Astrocyte (in vitro differentiated cells and primary cell): Measurements from ENCODE around the gene RABGAP1L. TPM values are rescaled to one million over a fixed set of nuclear protein-coding genes. Genes with fewer than 3 reads are reported as not detected.

Experiments used
- DNase-seq: peaks from one replicate; pipeline ENCODE4 v3.0.0-alpha.2; 2010; ENCODE audit warnings: low read depth
- FAIRE-seq: peaks from 2 replicates; lab custom pipeline; 2011; peaks lifted over from hg19 to GRCh38; lab: Jason Lieb, UNC
- H2AFZ ChIP-seq: 2 replicates; pipeline ENCODE4 v1.6.0; 2012; ENCODE audit warnings: low read depth, low read length, inconsistent platforms
- H3K27ac ChIP-seq: 2 replicates; pipeline ENCODE4 v1.5.1; 2011; ENCODE audit warnings: low read depth, low read length, inconsistent platforms
- H3K27me3 ChIP-seq: 2 replicates; pipeline ENCODE4 v1.6.0; 2011; ENCODE audit warnings: low read length, inconsistent platforms; ENCODE audit not compliant: insufficient read depth
- H3K36me3 ChIP-seq: 2 replicates; pipeline ENCODE4 v1.5.1; 2011; ENCODE audit warnings: low read length, inconsistent platforms; ENCODE audit not compliant: insufficient read depth
- H3K4me1 ChIP-seq: 2 replicates; pipeline ENCODE4 v1.5.1; 2011; ENCODE audit warnings: low read length, inconsistent platforms; ENCODE audit not compliant: insufficient read depth
- H3K4me2 ChIP-seq: 2 replicates; pipeline ENCODE4 v1.6.0; 2012; ENCODE audit warnings: low read length, inconsistent platforms
- H3K4me3 ChIP-seq: 2 replicates; pipeline ENCODE4 v1.5.1; 2011; ENCODE audit warnings: low read depth, mild to moderate bottlenecking, low read length, inconsistent platforms; ENCODE audit not compliant: insufficient read depth
- H3K79me2 ChIP-seq: 2 replicates; pipeline ENCODE4 v1.6.0; 2012; ENCODE audit warnings: mild to moderate bottlenecking, low read length, inconsistent platforms; ENCODE audit not compliant: insufficient read depth
- H3K9ac ChIP-seq: 2 replicates; pipeline ENCODE4 v1.6.0; 2012; ENCODE audit warnings: mild to moderate bottlenecking, low read length, inconsistent platforms
- H3K9me3 ChIP-seq: 2 replicates; pipeline ENCODE4 v1.5.1; 2012; ENCODE audit warnings: low read depth, mild to moderate bottlenecking, low read length, inconsistent platforms; ENCODE audit not compliant: insufficient read depth
- H4K20me1 ChIP-seq: 2 replicates; pipeline ENCODE4 v1.6.0; 2012; ENCODE audit warnings: low read length, inconsistent platforms; ENCODE audit not compliant: insufficient read depth
- H3K27ac Mint-ChIP-seq: one replicate; pipeline ENCODE4 v1.8.0; 2021; ENCODE audit warnings: mild to moderate bottlenecking, mixed read lengths; ENCODE audit not compliant: unreplicated experiment
- H3K27me3 Mint-ChIP-seq: one replicate; pipeline ENCODE4 v1.8.0; 2021; ENCODE audit warnings: low read depth, mixed read lengths; ENCODE audit not compliant: unreplicated experiment
- H3K36me3 Mint-ChIP-seq: one replicate; pipeline ENCODE4 v1.8.0; 2021; ENCODE audit warnings: low read depth, mixed read lengths; ENCODE audit not compliant: unreplicated experiment
- H3K4me1 Mint-ChIP-seq: one replicate; pipeline ENCODE4 v1.8.0; 2021; ENCODE audit warnings: low read depth, mixed read lengths; ENCODE audit not compliant: unreplicated experiment
- H3K4me3 Mint-ChIP-seq: one replicate; pipeline ENCODE4 v1.8.0; 2021; ENCODE audit warnings: mild to moderate bottlenecking, moderate library complexity, mixed read lengths; ENCODE audit not compliant: unreplicated experiment
- H3K9me3 Mint-ChIP-seq: one replicate; pipeline ENCODE4 v1.8.0; 2021; ENCODE audit warnings: mild to moderate bottlenecking, mixed read lengths; ENCODE audit not compliant: unreplicated experiment
- CTCF ChIP-seq: IDR thresholded peaks from 2 replicates; pipeline ENCODE4 v1.5.1; 2011; ENCODE audit warnings: low read depth, mild to moderate bottlenecking, inconsistent platforms, low read length, moderate library complexity; ENCODE audit not compliant: insufficient read depth
- EZH2 ChIP-seq: IDR thresholded peaks from 2 replicates; pipeline ENCODE4 v1.6.1; 2012; ENCODE audit warnings: mild to moderate bottlenecking, low read length, inconsistent platforms; ENCODE audit not compliant: insufficient read depth
- total RNA-seq: library from RNA; stranded (reverse); gene quantifications from 2 replicates; pipeline ENCODE4 v1.2.1, GENCODE V29; 2021

Gene RABGAP1L
- total RNA-seq, 1 donor from 2014 or later, result 40.2 TPM

GRCh38 chr1:174556392-174556791 lies 397.1 kb downstream of the RABGAP1L start:
- Mint-ChIP-seq H3K4me1 (peaks cover 4% of the 10 kb centered on the region), H3K4me3 (no peak overlapping the region), H3K36me3 (no peaks in the 10 kb centered on the region), H3K9me3 (peaks cover 4% of the 10 kb centered on the region), H3K27ac (no peak overlapping the region), H3K27me3 (no peaks in the 10 kb centered on the region)
- no peak overlapping the region for H3K4me2 ChIP-seq
- no peak overlapping the region for H3K27ac ChIP-seq
- no peaks in the 10 kb centered on the region for H3K4me1 ChIP-seq
- no peaks in the 10 kb centered on the region for H4K20me1 ChIP-seq
- DNase-seq (no peak), FAIRE-seq (no peak)
- no peak overlapping the region for H3K4me3 ChIP-seq
- no peak overlapping the region for H2AFZ ChIP-seq
- no peaks in the 10 kb centered on the region for H3K79me2 ChIP-seq
- H3K27me3 ChIP-seq, result no peaks in the 10 kb centered on the region
- H3K9me3 ChIP-seq, result no peaks in the 10 kb centered on the region
- H3K9ac ChIP-seq, result no peak overlapping the region
- no peaks in the 10 kb centered on the region for H3K36me3 ChIP-seq
- TF ChIP-seq CTCF (no peak), EZH2 (no peak)

- no peak overlapping the region for H3K9ac ChIP-seq
- no peak overlapping the region for H3K4me3 ChIP-seq
- DNase-seq (no peak), FAIRE-seq (no peak)
- no peaks in the 10 kb centered on the region for H3K36me3 Mint-ChIP-seq
- no peak overlapping the region for H3K4me2 ChIP-seq
- no peaks in the 10 kb centered on the region for H3K9me3 Mint-ChIP-seq
- no peaks in the 10 kb centered on the region for H3K27me3 ChIP-seq
- no peaks in the 10 kb centered on the region for H4K20me1 ChIP-seq
- no peaks in the 10 kb centered on the region for H3K9me3 ChIP-seq
- no peak overlapping the region for H3K27ac Mint-ChIP-seq
- H3K4me3 Mint-ChIP-seq, result no peak overlapping the region
- H3K27me3 Mint-ChIP-seq, result no peaks in the 10 kb centered on the region
- no peak overlapping the region for H2AFZ ChIP-seq
- H3K36me3 ChIP-seq, result no peaks in the 10 kb centered on the region
- TF ChIP-seq EZH2, result no peak
- TF ChIP-seq CTCF, result no peak
- no peak overlapping the region for H3K27ac ChIP-seq
- no peaks in the 10 kb centered on the region for H3K4me1 Mint-ChIP-seq
- no peaks in the 10 kb centered on the region for H3K4me1 ChIP-seq
- H3K79me2 ChIP-seq, result no peaks in the 10 kb centered on the region
These were observed 409.2 kb downstream of the RABGAP1L start for GRCh38 chr1:174568551-174568950.

- Histone ChIP-seq H3K9me3 (no peaks in the 10 kb centered on the region), H3K27me3 (no peaks in the 10 kb centered on the region), H3K27ac (no peak overlapping the region), H3K9ac (no peak overlapping the region), H3K4me3 (no peak overlapping the region), H3K36me3 (no peaks in the 10 kb centered on the region), H3K79me2 (no peaks in the 10 kb centered on the region), H2AFZ (no peak overlapping the region), H3K4me2 (no peak overlapping the region), H4K20me1 (no peaks in the 10 kb centered on the region), H3K4me1 (no peaks in the 10 kb centered on the region)
- TF ChIP-seq EZH2, result no peak
- TF ChIP-seq CTCF, result no peak
- H3K27ac Mint-ChIP-seq, result no peak overlapping the region
- H3K27me3 Mint-ChIP-seq, result no peaks in the 10 kb centered on the region
- FAIRE-seq, result no peak
- H3K9me3 Mint-ChIP-seq, result no peaks in the 10 kb centered on the region
- no peak for DNase-seq
- no peaks in the 10 kb centered on the region for H3K4me1 Mint-ChIP-seq
- H3K4me3 Mint-ChIP-seq, result no peak overlapping the region
- no peaks in the 10 kb centered on the region for H3K36me3 Mint-ChIP-seq
These were observed 409.9 kb downstream of the RABGAP1L start for GRCh38 chr1:174569240-174569639.
